ENCODE measurements around the gene ARPC5.

ARPC5 gene

GRCh38 chr1:183609759-183610452 is 25.7 kb downstream of the ARPC5 start:
- no peak for DNase-seq

GRCh38 chr1:183609313-183609712 is 26.3 kb downstream of the ARPC5 start:
- DNase-seq: no peak

GRCh38 chr1:183607322-183607980 is 28.1 kb downstream of the ARPC5 start:
- no peak for DNase-seq

- DNase-seq: no peak
These were observed 29.7 kb downstream of the ARPC5 start for GRCh38 chr1:183605904-183606303.

- no peak for DNase-seq
These were observed 30.8 kb downstream of the ARPC5 start for GRCh38 chr1:183604815-183605214.

- no peak for DNase-seq
These were observed 31.4 kb downstream of the ARPC5 start for GRCh38 chr1:183604038-183604808.

GRCh38 chr1:183602510-183602909 is 33.1 kb downstream of the ARPC5 start:
- DNase-seq: no peak

GRCh38 chr1:183600634-183601033 is 34.9 kb downstream of the ARPC5 start:
- no peak for DNase-seq

- DNase-seq: no peak
These were observed 35.4 kb downstream of the ARPC5 start for GRCh38 chr1:183600136-183600535.

GRCh38 chr1:183598386-183598785 is 37.2 kb downstream of the ARPC5 start:
- DNase-seq: no peak

GRCh38 chr1:183597656-183598347 is 37.8 kb downstream of the ARPC5 start:
- no peak for DNase-seq

GRCh38 chr1:183596500-183596899 is 39.1 kb downstream of the ARPC5 start:
- DNase-seq: no peak

- no peak for DNase-seq
These were observed 40.0 kb downstream of the ARPC5 start for GRCh38 chr1:183595537-183595936.

GRCh38 chr1:183593356-183593755 is 42.2 kb downstream of the ARPC5 start:
- DNase-seq: no peak

GRCh38 chr1:183592733-183593132 is 42.9 kb downstream of the ARPC5 start:
- no peak for DNase-seq

- DNase-seq: no peak
These were observed 45.1 kb downstream of the ARPC5 start, which contains the start of gene NCF2 for GRCh38 chr1:183590244-183591191. Gene NCF2 (minus strand): TSS chr1:183590459. CDS start chr1:183590329, 130 bp downstream.

GRCh38 chr1:183589874-183590243 is 45.7 kb downstream of the ARPC5 start:
- DNase-seq: no peak

GRCh38 chr1:183589384-183589783 is 46.2 kb downstream of the ARPC5 start:
- no peak for DNase-seq

GRCh38 chr1:183588827-183589226 is 46.8 kb downstream of the ARPC5 start:
- no peak for DNase-seq

- no peak for DNase-seq
These were observed 48.7 kb downstream of the ARPC5 start for GRCh38 chr1:183586926-183587325.

GRCh38 chr1:183586455-183586854 is 49.1 kb downstream of the ARPC5 start:
- no peak for DNase-seq

- no peak for DNase-seq
These were observed 50.5 kb downstream of the ARPC5 start for GRCh38 chr1:183585038-183585437.
